ENCODE data around the gene CBFB.

DNA sequence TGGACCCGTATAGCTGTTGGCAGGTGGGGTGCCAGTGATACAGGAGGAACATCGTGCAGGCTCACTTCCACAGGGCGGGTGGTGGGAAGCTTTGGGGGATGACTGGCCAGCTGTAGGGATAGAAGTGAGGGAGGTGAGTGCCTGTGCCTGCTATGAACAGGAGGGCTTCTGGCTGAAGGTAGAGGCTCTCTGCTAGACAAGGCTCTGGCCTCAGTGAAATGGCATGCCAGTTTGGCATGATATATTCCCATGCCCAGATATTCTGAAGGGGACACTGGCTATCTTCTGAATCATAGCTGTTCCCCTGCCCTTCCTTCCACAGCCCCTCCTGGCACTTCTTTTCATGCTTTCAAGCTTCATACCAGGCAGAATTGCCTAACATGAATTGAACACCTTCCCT lies 99.9 kb downstream of the CBFB start:
- TF ChIP-seq EZH2phosphoT487 (IDR thresholded peaks at IDR 0.05; ENCODE audit: insufficient read depth, low read depth), result no peak
- TF ChIP-seq EZH2 (IDR thresholded peaks at IDR 0.05; ENCODE audit: insufficient read depth, poor library complexity, severe bottlenecking), result no peak
